Retinal pigment epithelial cell (primary cell): ENCODE data around the gene SEMA4G.

Experiments used
- DNase-seq: peaks from one replicate; pipeline ENCODE4 v3.0.0-alpha.2; 2010; ENCODE audit warnings: low read depth
- H3K4me3 ChIP-seq: 2 replicates; pipeline ENCODE4 v1.5.1; 2011; ENCODE audit warnings: mild to moderate bottlenecking, low read length, control low read depth, moderate library complexity
- CTCF ChIP-seq: conservative IDR thresholded peaks from 2 replicates; pipeline ENCODE4 v1.5.1; 2011; ENCODE audit warnings: low read depth, low read length, control low read depth, inconsistent platforms

Gene SEMA4G

DNA sequence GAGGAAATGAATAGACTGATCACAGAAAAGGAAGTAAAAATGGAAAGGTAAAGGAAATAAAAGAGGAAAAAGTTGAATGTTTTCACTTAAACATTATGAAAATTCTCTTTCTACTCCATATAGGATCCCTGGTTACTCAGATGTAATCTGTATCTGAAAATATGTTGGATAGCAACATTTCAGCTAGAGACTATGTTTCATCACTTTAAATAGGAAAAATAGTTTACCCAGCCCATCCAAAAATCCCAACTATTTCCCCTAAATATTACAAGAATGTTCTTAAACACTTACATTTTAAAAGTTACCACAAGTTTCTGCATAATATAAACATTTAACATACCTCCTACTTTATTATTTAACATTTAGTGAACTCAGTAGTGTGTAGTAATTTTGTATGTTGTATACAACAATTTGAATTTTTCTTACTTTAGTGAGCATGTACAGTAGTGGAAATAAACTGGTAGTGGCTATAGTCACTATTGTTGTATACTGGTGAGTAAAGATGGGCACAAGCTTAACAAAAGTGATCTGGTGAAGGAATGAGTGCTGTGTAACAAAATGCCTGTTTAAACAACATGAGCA lies 29.4 kb upstream of the SEMA4G start:
- no peak for TF ChIP-seq CTCF
- DNase-seq = no peak
- H3K4me3 ChIP-seq = no peak overlapping the region

GRCh38 chr10:100942229-100942628 lies 27.1 kb upstream of the SEMA4G start:
- H3K4me3 ChIP-seq = no peak overlapping the region
- DNase-seq = no peak
- TF ChIP-seq CTCF = no peak

DNA sequence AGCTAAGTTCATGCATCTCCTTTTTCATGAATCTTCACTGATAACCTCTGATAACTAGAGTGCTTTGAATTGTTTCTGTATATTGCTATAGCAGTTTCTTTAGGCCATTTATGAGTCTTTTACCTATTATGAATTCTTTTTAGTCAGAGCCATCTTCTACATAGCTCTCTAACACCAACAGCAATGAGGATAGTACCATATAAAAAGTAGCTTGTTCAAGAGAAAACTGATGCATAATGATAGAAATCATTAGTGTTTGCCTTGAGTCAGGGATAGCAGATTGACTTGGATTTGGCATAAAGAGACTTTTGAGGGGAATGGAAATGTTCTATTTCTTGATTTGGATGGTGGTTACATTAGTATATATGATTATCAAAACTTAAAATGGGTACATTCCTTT lies 25.8 kb upstream of the SEMA4G start:
- H3K4me3 ChIP-seq = no peak overlapping the region
- no peak for DNase-seq
- TF ChIP-seq CTCF = no peak

DNA sequence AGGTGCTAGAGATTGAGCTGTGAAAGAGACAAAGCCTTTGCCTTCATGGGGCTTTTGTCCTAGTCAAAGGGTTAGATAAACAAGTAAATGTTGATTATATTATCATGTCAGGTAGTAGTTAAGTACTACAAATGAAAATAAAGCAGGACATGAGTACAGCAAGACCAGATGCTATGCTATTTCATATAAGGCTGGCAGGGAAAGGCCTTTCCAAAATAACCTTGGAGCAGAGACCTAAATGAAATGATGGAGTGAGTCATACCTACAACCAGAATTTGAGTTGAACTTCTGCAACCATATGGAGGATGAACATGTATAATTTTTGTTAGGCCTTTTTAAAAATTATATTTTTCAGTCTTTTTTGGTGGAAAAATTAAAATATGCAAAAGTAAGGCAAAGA lies 23.6 kb upstream of the SEMA4G start:
- no peak for DNase-seq
- no peak overlapping the region for H3K4me3 ChIP-seq
- no peak for TF ChIP-seq CTCF

DNA sequence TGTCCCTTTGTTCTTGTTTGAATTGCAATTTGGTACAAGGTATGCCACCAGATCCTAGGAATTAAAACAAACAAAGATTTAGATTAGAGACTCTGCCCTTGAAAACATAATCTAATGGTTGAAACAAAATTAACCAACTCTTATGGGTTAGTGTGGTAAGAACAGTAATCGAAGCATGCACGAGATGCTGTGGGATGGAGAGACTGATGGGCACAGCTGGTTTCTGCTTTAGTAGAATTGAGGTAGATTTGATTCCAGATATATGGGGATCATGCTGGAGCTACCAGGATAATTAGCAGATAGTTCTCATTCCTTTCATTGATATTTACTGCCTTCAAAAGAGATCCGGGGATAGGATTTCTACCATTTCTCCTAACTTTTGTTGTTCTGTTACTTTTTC lies 20.4 kb upstream of the SEMA4G start:
- no peak overlapping the region for H3K4me3 ChIP-seq
- DNase-seq = no peak
- TF ChIP-seq CTCF = no peak

- no peak overlapping the region for H3K4me3 ChIP-seq
- TF ChIP-seq CTCF = no peak
- no peak for DNase-seq
Observed at GRCh38 chr10:100960251-100960650, 9.1 kb upstream of the SEMA4G start.

- no peak for DNase-seq
- TF ChIP-seq CTCF = no peak
- H3K4me3 ChIP-seq = no peak overlapping the region
Observed at GRCh38 chr10:100962351-100963080, 6.8 kb upstream of the SEMA4G start.
